Uterus (tissue), 4 donors: ENCODE measurements around the gene CPNE9. TPM values are rescaled to one million over a fixed set of nuclear protein-coding genes. Genes with fewer than 3 reads are reported as not detected.
A peak's percentile ranks its signal among the peaks of the same experiment; 100 is the strongest.

Source experiments
- DNase-seq, 2 donors: peaks; one replicate each; pipeline ENCODE4 v3.0.0-alpha.2; 2019 to 2020
- H3K27ac ChIP-seq, 2 donors: fragments of 200-600 bp; sonication (generic); 1 replicate in 1 of 2; 2 replicates in 1 of 2; pipeline ENCODE4 v1.5.1; 2016 to 2018
- H3K27me3 ChIP-seq, 2 donors: fragments of 200-600 bp; sonication (generic); one replicate each; pipeline ENCODE4 v1.5.1; 2018 to 2019; ENCODE audit warnings: control low read depth in 1 of 2
- H3K36me3 ChIP-seq, 2 donors: fragments of 200-600 bp; sonication (generic); one replicate each; pipeline ENCODE4 v1.5.1; 2019; ENCODE audit warnings: control low read depth in 1 of 2
- H3K4me1 ChIP-seq, 2 donors: fragments of 200-600 bp; sonication (generic); one replicate each; pipeline ENCODE4 v1.5.1; 2018 to 2019; ENCODE audit warnings: control low read depth in 1 of 2
- H3K4me3 ChIP-seq, 2 donors: fragments of 200-600 bp; sonication (generic); 1 replicate in 1 of 2; 2 replicates in 1 of 2; pipeline ENCODE4 v1.5.1; 2018 to 2019; ENCODE audit warnings: mild to moderate bottlenecking in 1 of 2
- H3K9me3 ChIP-seq, 2 donors: fragments of 200-600 bp; sonication (generic); one replicate each; pipeline ENCODE4 v1.5.1; 2019; ENCODE audit warnings: control low read depth in 1 of 2
- POLR2A ChIP-seq, 2 donors: fragments of 450-650 bp; IDR thresholded peaks; one replicate each; pipeline ENCODE4 v1.6.1; 2016; ENCODE audit warnings: antibody characterized with exemption in 2 of 2, mild to moderate bottlenecking in 1 of 2, moderate library complexity in 1 of 2
- intact Hi-C: fragments of 100-400 bp; cut with DNase I; formaldehyde crosslinking; loops from one replicate; pipeline ENCODE4 v1.15.1; 2023; ENCODE audit warnings: low total_unique reads
- total RNA-seq, 4 donors: library from RNA; depleted of rRNA in 3 of 4; stranded (reverse); fragments of >200 nt in 3 of 4; gene quantifications; one replicate each; pipeline versions ENCODE4 v1.1.0 to v1.2.4, GENCODE V29; 2014 to 2023
- TF ChIP-seq, protein P1 (sequence below), 4 experiments: fragments of 200-600 bp in 2 of 4; fragments of 450-650 bp in 2 of 4; sonication (generic) in 2 of 4; IDR thresholded peaks; one replicate each; pipeline ENCODE4 v1.5.1; 2016 to 2019; ENCODE audit warnings: antibody characterized with exemption in 4 of 4, mild to moderate bottlenecking in 2 of 4, moderate library complexity in 1 of 4
- donor health status: DM: yes; HTN: yes; CAD: no.

The CPNE9 gene
- total RNA-seq, 4 donors from 2014 or later, result not detected

DNA sequence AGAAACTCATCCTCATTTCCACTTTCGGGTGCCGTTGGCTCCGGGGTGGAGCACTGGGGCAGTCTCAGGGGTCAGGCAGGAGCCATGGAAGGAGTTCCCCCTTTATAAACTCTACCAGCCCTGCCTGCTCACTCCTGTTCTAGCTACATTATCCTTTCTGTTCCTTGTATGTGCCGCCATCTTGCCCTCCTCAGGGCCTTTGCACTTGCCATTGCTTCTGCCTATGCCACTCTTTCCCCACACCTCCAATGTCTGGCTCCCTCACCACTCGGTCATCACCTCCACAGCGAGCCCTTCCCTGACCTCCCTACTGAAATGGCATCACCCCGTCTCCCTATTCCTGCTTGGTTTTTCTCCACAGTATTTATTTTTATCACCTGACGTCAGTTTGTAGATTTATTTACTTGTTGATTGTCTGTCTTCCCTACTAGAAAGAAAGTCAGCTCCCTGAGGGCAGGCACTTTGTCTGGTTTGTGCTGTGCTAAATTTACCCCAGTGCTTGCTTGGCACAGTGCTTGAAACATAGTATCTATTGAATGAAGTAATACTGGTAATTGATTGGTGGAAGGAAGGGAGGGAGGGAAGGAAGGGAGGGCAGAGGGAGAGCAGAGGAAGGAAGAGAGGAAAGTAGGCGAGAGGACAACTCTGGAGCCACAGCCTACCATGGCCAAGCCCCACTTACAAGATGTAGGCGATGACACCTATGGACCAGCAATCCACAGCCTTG lies 57.3 kb downstream of the CPNE9 start:
- H3K27me3 ChIP-seq, result no peaks in the 10 kb centered on the region
- H3K27ac ChIP-seq, result no peak overlapping the region
- H3K4me1 ChIP-seq, result no peaks in the 10 kb centered on the region
- TF ChIP-seq, protein P1, sequence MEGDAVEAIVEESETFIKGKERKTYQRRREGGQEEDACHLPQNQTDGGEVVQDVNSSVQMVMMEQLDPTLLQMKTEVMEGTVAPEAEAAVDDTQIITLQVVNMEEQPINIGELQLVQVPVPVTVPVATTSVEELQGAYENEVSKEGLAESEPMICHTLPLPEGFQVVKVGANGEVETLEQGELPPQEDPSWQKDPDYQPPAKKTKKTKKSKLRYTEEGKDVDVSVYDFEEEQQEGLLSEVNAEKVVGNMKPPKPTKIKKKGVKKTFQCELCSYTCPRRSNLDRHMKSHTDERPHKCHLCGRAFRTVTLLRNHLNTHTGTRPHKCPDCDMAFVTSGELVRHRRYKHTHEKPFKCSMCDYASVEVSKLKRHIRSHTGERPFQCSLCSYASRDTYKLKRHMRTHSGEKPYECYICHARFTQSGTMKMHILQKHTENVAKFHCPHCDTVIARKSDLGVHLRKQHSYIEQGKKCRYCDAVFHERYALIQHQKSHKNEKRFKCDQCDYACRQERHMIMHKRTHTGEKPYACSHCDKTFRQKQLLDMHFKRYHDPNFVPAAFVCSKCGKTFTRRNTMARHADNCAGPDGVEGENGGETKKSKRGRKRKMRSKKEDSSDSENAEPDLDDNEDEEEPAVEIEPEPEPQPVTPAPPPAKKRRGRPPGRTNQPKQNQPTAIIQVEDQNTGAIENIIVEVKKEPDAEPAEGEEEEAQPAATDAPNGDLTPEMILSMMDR (IDR thresholded peaks at IDR 0.05), result no peak
- no peak for TF ChIP-seq POLR2A (IDR thresholded peaks at IDR 0.05)
- no peaks in the 10 kb centered on the region for H3K36me3 ChIP-seq
- no peaks in the 10 kb centered on the region for H3K9me3 ChIP-seq
- intact Hi-C loops, result no loop called here
- no peak for DNase-seq
- no peak overlapping the region for H3K4me3 ChIP-seq

DNA sequence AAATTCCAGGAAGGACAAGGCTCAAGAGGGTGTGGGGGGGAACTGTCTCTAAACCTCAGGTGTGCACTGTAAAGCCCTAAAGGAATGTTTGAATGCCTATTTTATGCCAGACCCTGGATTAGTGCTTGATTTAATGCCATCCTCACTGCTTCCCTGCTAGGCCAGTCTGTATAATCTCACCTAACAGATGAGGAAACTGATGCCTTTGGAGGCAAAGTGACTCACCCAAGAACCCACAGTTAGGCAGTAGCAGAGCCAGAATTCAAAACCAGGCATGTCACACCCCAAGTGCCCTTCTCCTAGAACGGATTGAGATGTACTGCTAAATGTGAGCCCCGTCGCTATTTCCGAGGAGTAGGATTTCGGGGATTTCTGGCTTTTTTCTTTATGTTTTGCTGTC lies 58.3 kb downstream of the CPNE9 start:
- H3K4me1 ChIP-seq, result no peaks in the 10 kb centered on the region
- H3K36me3 ChIP-seq, result no peaks in the 10 kb centered on the region
- H3K4me3 ChIP-seq, result no peak overlapping the region
- no peak overlapping the region for H3K27ac ChIP-seq
- intact Hi-C loops, result no loop called here
- H3K9me3 ChIP-seq, result no peaks in the 10 kb centered on the region
- no peak for DNase-seq
- no peaks in the 10 kb centered on the region for H3K27me3 ChIP-seq
- no peak for TF ChIP-seq POLR2A (IDR thresholded peaks at IDR 0.05)
- TF ChIP-seq, protein P1 (IDR thresholded peaks at IDR 0.05), result no peak

DNA sequence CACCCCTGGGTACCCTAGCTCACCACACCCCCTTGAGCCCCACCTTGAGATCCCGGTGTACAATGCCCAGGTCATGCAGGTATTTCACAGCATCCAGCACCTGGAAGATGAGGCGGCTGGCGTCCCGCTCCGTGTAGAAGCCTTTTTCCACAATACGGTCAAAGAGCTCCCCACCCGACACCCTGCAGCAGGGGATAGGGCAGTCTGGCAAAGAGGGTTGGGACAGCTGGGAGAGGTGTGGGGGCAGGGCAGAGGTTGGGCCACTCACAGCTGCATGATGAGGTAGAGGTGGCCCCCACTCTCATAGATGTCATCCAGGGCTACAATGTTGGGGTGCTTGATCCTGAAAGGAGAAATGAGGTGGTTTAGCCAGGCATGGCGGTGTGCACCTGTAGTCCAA lies 59.2 kb downstream of the CPNE9 start:
- no peak for DNase-seq
- no peaks in the 10 kb centered on the region for H3K4me1 ChIP-seq
- no peaks in the 10 kb centered on the region for H3K27me3 ChIP-seq
- TF ChIP-seq, protein P1 (IDR thresholded peaks at IDR 0.05), result no peak
- no peak for TF ChIP-seq POLR2A (IDR thresholded peaks at IDR 0.05)
- intact Hi-C loops, result no loop called here
- H3K4me3 ChIP-seq, result no peak overlapping the region
- no peaks in the 10 kb centered on the region for H3K36me3 ChIP-seq
- H3K27ac ChIP-seq, result no peak overlapping the region
- H3K9me3 ChIP-seq, result no peaks in the 10 kb centered on the region

DNA sequence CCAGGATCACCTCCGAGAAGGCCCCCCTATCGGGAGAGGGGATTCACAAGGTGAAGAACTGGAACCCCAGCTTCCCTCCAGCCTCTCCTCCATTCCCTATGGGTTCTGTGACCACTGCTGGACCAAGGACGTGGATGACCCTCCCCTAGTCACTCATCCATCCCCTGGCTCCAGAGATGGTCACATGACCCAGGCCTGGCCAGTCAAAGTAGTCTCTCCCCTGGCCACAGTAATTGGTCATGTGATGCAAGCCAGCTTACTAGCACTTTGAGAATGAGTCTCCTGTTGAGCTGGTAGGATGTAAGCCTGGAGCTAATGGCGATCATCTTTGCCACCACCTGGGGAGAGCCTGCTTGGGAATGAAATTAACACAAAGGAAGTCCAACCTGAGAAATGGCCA lies 62.2 kb downstream of the CPNE9 start:
- no peaks in the 10 kb centered on the region for H3K9me3 ChIP-seq
- peaks cover 0 to 9% of the 10 kb centered on the region in 2 donors for H3K4me1 ChIP-seq
- intact Hi-C loops, result no loop called here
- DNase-seq, result no peak
- no peak overlapping the region for H3K27ac ChIP-seq
- TF ChIP-seq POLR2A (IDR thresholded peaks at IDR 0.05), result no peak
- TF ChIP-seq, protein P1 (IDR thresholded peaks at IDR 0.05), result no peak
- H3K36me3 ChIP-seq, result no peaks in the 10 kb centered on the region
- H3K4me3 ChIP-seq, result no peak overlapping the region
- H3K27me3 ChIP-seq, result no peaks in the 10 kb centered on the region

DNA sequence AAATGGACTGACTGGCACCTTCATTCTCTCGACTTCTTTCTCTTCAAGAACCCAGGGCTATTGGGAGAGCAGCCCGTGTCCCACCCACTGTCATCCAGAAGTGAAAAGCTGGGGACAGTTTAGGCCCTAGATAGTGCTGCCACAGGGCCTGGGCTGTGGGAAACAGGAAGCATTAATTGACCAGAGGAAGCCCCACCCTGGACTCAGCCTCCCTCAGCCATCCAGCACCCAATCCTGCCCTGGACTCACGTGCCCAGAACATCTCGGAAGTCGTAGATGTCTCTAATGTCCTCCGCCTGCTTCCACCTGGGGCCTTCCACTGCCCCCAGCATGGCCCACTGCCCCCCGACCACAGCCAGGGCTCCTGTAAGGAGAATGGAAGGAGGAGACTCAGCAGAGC lies 63.8 kb downstream of the CPNE9 start:
- no peaks in the 10 kb centered on the region for H3K36me3 ChIP-seq
- H3K9me3 ChIP-seq, result no peaks in the 10 kb centered on the region
- intact Hi-C loops, result no loop called here
- peaks cover 0 to 9% of the 10 kb centered on the region in 2 donors for H3K4me1 ChIP-seq
- H3K27ac ChIP-seq, result peak overlapping the region; percentile 34 to 95
- no peak overlapping the region for H3K4me3 ChIP-seq
- DNase-seq, result no peak
- H3K27me3 ChIP-seq, result no peaks in the 10 kb centered on the region
- TF ChIP-seq, protein P1 (IDR thresholded peaks at IDR 0.05), result no peak
- no peak for TF ChIP-seq POLR2A (IDR thresholded peaks at IDR 0.05)
